ENCODE results near the gene SLFN14. TPM values are rescaled to one million over a fixed set of nuclear protein-coding genes. Genes with fewer than 3 reads are reported as not detected.
"Not testable (repeated sequence)": the region's sequence is repeated elsewhere in the genome, so short reads cannot be mapped to it uniquely, and the experiment has no call there.

SLFN14 gene
- total and polyA plus RNA-seq, 4 donors: 0.30 TPM; not detected in 3

DNA sequence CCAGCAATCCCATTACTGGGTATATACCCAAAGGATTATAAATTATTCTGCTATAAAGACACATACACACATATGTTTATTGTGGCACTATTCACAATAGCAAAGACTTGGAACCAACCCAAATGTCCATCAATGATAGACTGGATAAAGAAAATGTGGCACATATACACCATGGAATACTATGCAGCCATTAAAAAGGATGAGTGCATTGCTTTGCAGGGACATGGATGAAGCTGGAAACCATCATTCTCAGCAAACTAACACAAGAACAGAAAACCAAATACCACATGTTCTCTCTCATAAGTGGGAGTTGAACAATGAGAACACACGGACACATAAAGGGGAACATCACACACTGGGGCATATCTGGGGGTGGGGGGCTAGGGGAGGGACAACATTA, 31.3 kb downstream of the SLFN14 start:
- H3K36me3 ChIP-seq (ENCODE audit: control insufficient read depth in 1 of 2, insufficient read depth in 2 of 2, low read length in 1 of 2); H3K27ac ChIP-seq (ENCODE audit: low read depth in 1 of 2, low read length in 2 of 2); DNase-seq; intact Hi-C loops (cut with DNase I); H3K4me1 ChIP-seq (ENCODE audit: control insufficient read depth in 1 of 2, insufficient read depth in 2 of 2, low read length in 2 of 2); ATAC-seq (ENCODE audit: low FRiP score); H3K4me3 ChIP-seq (ENCODE audit: low read length in 2 of 2); H3K27me3 ChIP-seq (ENCODE audit: control insufficient read depth in 1 of 2, insufficient read depth in 2 of 2, low read length in 1 of 2); H3K9me3 ChIP-seq (ENCODE audit: control insufficient read depth, low read length): not testable (repeated sequence)
- WGBS, 2 donors: 93 to 100% methylated on average over 1 of the region's 1 CpG

DNA sequence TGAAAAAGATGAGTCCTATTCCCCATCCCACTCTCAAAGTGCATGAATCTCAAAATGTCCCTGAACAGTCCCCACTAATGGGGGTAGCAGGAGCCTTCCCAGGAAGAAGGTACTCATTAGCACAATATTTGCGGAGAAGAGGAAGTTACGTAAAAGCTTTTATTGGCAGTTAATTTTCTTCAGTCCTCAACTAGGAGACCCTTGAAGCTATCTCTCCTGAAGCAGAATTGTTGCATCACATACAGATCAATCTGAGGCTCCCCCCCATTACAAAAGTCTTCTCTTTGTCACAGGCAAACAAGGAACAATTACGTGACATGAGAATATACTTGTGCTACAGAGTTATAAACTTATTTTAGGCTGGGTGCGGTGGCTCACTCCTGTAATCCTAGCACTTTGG, 37.3 kb downstream of the SLFN14 start:
- WGBS, 2 donors: 80 to 83% methylated on average over 4 of the region's 4 CpGs
- H3K27me3 ChIP-seq (ENCODE audit: control insufficient read depth in 1 of 2, insufficient read depth in 2 of 2, low read length in 1 of 2): no peaks in the 10 kb centered on the region
- H3K27ac ChIP-seq (ENCODE audit: low read depth in 1 of 2, low read length in 2 of 2): no peak overlapping the region
- H3K4me3 ChIP-seq (ENCODE audit: low read length in 2 of 2): no peak overlapping the region
- H3K9me3 ChIP-seq (ENCODE audit: control insufficient read depth, low read length): no peaks in the 10 kb centered on the region
- intact Hi-C loops (cut with DNase I): no loop called here
- DNase-seq: no peak
- H3K4me1 ChIP-seq (ENCODE audit: control insufficient read depth in 1 of 2, insufficient read depth in 2 of 2, low read length in 2 of 2): no peaks in the 10 kb centered on the region
- no peak for ATAC-seq (ENCODE audit: low FRiP score)
- no peaks in the 10 kb centered on the region for H3K36me3 ChIP-seq (ENCODE audit: control insufficient read depth in 1 of 2, insufficient read depth in 2 of 2, low read length in 1 of 2)

DNA sequence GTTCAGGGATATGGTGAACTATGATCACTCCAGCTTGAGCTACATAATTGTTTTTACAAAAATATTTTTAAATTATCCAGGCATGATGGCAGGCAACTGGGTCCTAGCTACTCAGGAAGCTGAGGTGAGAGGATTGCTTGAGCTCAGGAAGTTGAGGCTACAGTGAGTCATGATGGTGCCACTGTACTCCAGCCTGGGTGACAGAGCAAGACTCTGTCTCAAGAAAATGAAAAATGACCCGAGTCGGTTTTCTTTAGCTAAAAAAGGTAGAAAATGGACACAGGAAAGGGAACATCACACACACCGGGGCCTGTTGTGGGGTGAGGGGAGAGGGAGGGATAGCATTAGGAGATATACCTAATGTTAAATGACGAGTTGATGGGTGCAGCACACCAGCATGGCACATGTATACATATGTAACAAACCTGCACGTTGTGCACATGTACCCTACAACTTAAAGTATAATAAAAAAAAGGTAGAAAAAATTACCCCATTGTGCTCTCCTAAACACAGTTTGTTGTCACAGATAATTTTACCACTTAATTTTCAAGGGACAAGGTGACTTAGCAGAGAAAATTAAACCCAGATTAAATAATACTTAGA, 38.9 kb downstream of the SLFN14 start:
- H3K9me3 ChIP-seq (ENCODE audit: control insufficient read depth, low read length); H3K36me3 ChIP-seq (ENCODE audit: control insufficient read depth in 1 of 2, insufficient read depth in 2 of 2, low read length in 1 of 2); H3K27ac ChIP-seq (ENCODE audit: low read depth in 1 of 2, low read length in 2 of 2); ATAC-seq (ENCODE audit: low FRiP score); intact Hi-C loops (cut with DNase I); H3K27me3 ChIP-seq (ENCODE audit: control insufficient read depth in 1 of 2, insufficient read depth in 2 of 2, low read length in 1 of 2); H3K4me1 ChIP-seq (ENCODE audit: control insufficient read depth in 1 of 2, insufficient read depth in 2 of 2, low read length in 2 of 2); DNase-seq; H3K4me3 ChIP-seq (ENCODE audit: low read length in 2 of 2): not testable (repeated sequence)
- 62 to 73% methylated on average over 5 of the region's 5 CpGs for WGBS, 2 donors

DNA sequence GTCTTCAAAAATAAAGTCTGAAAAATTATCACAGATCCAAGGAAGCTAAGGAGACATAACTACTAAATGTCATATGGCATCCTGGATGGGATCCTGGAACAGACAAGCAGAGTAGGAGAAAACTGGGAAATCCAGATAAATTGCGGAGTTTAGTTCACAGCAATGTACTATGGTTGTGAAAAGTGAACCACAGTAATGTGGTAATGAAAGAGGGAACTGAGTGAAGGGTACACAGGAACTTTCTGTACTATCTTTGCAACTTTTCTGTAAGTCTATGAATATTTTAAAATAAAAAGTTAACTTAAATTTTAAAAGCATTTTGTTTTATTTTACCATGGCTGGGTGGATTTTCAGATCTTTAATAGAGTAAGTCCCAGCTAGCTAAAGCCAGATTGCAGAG, 39.5 kb downstream of the SLFN14 start:
- ATAC-seq (ENCODE audit: low FRiP score): no peak
- no peaks in the 10 kb centered on the region for H3K27me3 ChIP-seq (ENCODE audit: control insufficient read depth in 1 of 2, insufficient read depth in 2 of 2, low read length in 1 of 2)
- no peak for DNase-seq
- H3K4me3 ChIP-seq (ENCODE audit: low read length in 2 of 2): no peak overlapping the region
- H3K36me3 ChIP-seq (ENCODE audit: control insufficient read depth in 1 of 2, insufficient read depth in 2 of 2, low read length in 1 of 2): no peaks in the 10 kb centered on the region
- no peaks in the 10 kb centered on the region for H3K9me3 ChIP-seq (ENCODE audit: control insufficient read depth, low read length)
- intact Hi-C loops (cut with DNase I): no loop called here
- no peaks in the 10 kb centered on the region for H3K4me1 ChIP-seq (ENCODE audit: control insufficient read depth in 1 of 2, insufficient read depth in 2 of 2, low read length in 2 of 2)
- 86 to 96% methylated on average over 1 of the region's 1 CpG for WGBS, 2 donors
- no peak overlapping the region for H3K27ac ChIP-seq (ENCODE audit: low read depth in 1 of 2, low read length in 2 of 2)

DNA sequence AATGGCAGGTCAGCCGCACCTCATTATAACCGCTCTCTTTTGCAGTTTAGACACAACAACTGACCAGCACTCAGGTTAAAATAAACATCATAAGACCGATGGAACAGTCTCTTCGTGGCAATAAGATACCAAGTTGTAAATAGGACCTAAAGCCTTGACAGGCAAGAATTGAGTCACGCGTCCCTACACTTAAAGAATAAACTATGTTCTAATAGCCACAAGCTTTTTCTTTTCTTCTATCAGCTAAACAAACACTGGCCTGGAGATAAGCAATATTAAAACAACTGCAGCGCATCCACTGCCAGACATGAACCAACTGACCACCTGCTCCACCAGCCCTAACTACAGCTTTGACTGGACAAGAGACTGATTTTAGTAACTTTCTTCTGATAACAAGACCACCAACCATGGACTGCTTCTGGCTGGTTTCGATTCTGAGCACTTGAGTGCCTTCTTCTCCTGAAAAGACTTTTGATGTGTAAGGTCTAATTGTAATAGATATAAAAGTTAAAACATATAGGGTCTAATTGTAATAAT, 40.6 kb downstream of the SLFN14 start:
- no peak for DNase-seq
- no peaks in the 10 kb centered on the region for H3K9me3 ChIP-seq (ENCODE audit: control insufficient read depth, low read length)
- H3K36me3 ChIP-seq (ENCODE audit: control insufficient read depth in 1 of 2, insufficient read depth in 2 of 2, low read length in 1 of 2): no peaks in the 10 kb centered on the region
- H3K4me3 ChIP-seq (ENCODE audit: low read length in 2 of 2): no peak overlapping the region
- no peaks in the 10 kb centered on the region for H3K27me3 ChIP-seq (ENCODE audit: control insufficient read depth in 1 of 2, insufficient read depth in 2 of 2, low read length in 1 of 2)
- no peak overlapping the region for H3K27ac ChIP-seq (ENCODE audit: low read depth in 1 of 2, low read length in 2 of 2)
- intact Hi-C loops (cut with DNase I): no loop called here
- H3K4me1 ChIP-seq (ENCODE audit: control insufficient read depth in 1 of 2, insufficient read depth in 2 of 2, low read length in 2 of 2): no peaks in the 10 kb centered on the region
- 64 to 72% methylated on average over 8 of the region's 8 CpGs for WGBS, 2 donors
- ATAC-seq (ENCODE audit: low FRiP score): no peak

DNA sequence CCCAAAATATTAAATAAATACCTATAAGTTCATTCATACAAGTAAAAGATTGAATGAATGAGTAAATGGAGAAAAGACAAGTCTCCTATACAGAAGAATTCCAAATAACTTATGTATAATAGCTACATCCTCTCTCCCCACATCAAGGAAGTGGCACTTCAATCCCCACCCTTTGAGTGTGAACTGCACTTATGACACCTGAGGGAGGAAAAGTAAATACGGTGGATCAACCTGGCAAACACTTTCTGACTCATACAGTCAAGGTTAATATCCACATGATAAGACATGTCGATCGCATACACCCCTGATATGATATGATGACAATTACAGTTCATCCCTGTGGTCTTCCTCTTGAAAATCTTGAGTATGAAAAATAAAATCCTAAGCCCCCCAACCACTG, 41.2 kb downstream of the SLFN14 start:
- no peak for DNase-seq
- intact Hi-C loops (cut with DNase I): no loop called here
- ATAC-seq (ENCODE audit: low FRiP score): no peak
- H3K4me1 ChIP-seq (ENCODE audit: control insufficient read depth in 1 of 2, insufficient read depth in 2 of 2, low read length in 2 of 2): no peaks in the 10 kb centered on the region
- no peaks in the 10 kb centered on the region for H3K36me3 ChIP-seq (ENCODE audit: control insufficient read depth in 1 of 2, insufficient read depth in 2 of 2, low read length in 1 of 2)
- H3K4me3 ChIP-seq (ENCODE audit: low read length in 2 of 2): no peak overlapping the region
- no peak overlapping the region for H3K27ac ChIP-seq (ENCODE audit: low read depth in 1 of 2, low read length in 2 of 2)
- H3K27me3 ChIP-seq (ENCODE audit: control insufficient read depth in 1 of 2, insufficient read depth in 2 of 2, low read length in 1 of 2): no peaks in the 10 kb centered on the region
- whole genome bisulfite sequencing, 2 donors: 82 to 86% methylated on average over 3 of the region's 3 CpGs
- no peaks in the 10 kb centered on the region for H3K9me3 ChIP-seq (ENCODE audit: control insufficient read depth, low read length)

DNA sequence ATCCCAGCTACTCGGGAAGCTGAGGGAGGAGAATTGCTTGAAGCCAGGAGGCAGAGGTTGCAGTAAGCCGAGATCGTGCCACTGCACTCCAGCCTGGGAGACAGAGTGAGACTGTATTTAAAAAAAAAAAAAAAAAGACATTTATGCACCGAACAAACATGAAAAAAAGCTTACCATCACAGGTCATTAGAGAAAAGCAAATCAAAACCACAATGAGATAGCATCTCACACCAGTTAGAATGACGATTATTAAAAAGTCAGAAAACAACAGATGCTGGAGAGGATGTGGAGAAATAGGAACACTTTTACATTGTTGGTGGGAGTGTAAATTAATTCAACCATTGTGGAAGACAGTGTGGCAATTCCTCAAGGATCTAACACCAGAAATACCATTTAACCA, 42.2 kb downstream of the SLFN14 start:
- H3K27me3 ChIP-seq (ENCODE audit: control insufficient read depth in 1 of 2, insufficient read depth in 2 of 2, low read length in 1 of 2); ATAC-seq (ENCODE audit: low FRiP score); H3K27ac ChIP-seq (ENCODE audit: low read depth in 1 of 2, low read length in 2 of 2); H3K4me3 ChIP-seq (ENCODE audit: low read length in 2 of 2); H3K4me1 ChIP-seq (ENCODE audit: control insufficient read depth in 1 of 2, insufficient read depth in 2 of 2, low read length in 2 of 2); DNase-seq; intact Hi-C loops (cut with DNase I); H3K9me3 ChIP-seq (ENCODE audit: control insufficient read depth, low read length); H3K36me3 ChIP-seq (ENCODE audit: control insufficient read depth in 1 of 2, insufficient read depth in 2 of 2, low read length in 1 of 2): not testable (repeated sequence)
- 83 to 84% methylated on average over 5 of the region's 5 CpGs for WGBS, 2 donors

DNA sequence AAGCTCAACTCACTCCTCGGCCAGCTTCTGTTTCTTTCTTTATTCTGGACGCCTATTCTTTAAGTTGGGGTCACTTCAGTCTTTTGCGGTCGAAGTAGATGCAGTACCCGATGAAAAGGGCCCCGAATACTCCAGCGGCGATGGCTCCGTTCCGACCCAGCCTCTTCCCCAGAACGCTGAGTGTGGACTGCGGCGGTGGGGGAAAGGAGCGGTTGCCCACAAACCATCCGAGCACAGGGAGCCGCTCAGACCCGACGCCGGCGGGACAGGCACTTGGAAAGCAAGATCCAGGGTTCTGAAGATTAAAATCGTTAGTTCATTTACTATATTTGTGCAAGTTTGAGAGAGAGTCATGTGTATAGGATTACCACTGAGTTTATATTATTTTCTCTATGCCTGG, 45.6 kb downstream of the SLFN14 start:
- no peaks in the 10 kb centered on the region for H3K9me3 ChIP-seq (ENCODE audit: control insufficient read depth, low read length)
- no peak for ATAC-seq (ENCODE audit: low FRiP score)
- H3K27ac ChIP-seq (ENCODE audit: low read depth in 1 of 2, low read length in 2 of 2): no peak overlapping the region
- no peak overlapping the region for H3K4me3 ChIP-seq (ENCODE audit: low read length in 2 of 2)
- H3K36me3 ChIP-seq (ENCODE audit: control insufficient read depth in 1 of 2, insufficient read depth in 2 of 2, low read length in 1 of 2): no peaks in the 10 kb centered on the region
- intact Hi-C loops (cut with DNase I): no loop called here
- H3K27me3 ChIP-seq (ENCODE audit: control insufficient read depth in 1 of 2, insufficient read depth in 2 of 2, low read length in 1 of 2): no peaks in the 10 kb centered on the region
- DNase-seq: no peak
- 35 to 55% methylated on average over 21 of the region's 21 CpGs for WGBS, 2 donors
- H3K4me1 ChIP-seq (ENCODE audit: control insufficient read depth in 1 of 2, insufficient read depth in 2 of 2, low read length in 2 of 2): no peaks in the 10 kb centered on the region

DNA sequence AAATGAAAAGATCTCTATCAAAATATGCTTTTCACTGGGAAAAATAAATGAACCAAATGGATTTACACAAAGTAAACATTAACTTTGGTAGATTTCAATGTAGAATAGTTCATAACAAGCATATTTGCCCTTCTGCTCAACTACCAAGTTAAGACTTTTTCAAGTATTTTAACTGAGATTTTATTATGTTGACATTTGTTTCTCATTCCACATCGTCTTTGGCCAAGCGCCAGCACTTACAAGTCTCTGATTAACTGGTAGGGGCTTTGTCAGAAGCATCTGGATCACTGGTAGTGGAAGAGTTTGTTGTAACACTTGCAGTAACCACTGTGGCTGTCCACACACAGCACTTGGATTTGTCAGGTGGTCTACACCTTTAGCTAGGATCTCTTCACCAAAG, 46.1 kb downstream of the SLFN14 start:
- H3K27ac ChIP-seq (ENCODE audit: low read depth in 1 of 2, low read length in 2 of 2): no peak overlapping the region
- H3K4me1 ChIP-seq (ENCODE audit: control insufficient read depth in 1 of 2, insufficient read depth in 2 of 2, low read length in 2 of 2): no peaks in the 10 kb centered on the region
- intact Hi-C loops (cut with DNase I): no loop called here
- WGBS, 2 donors: 29 to 33% methylated on average over 2 of the region's 2 CpGs
- no peaks in the 10 kb centered on the region for H3K9me3 ChIP-seq (ENCODE audit: control insufficient read depth, low read length)
- no peak for ATAC-seq (ENCODE audit: low FRiP score)
- no peak for DNase-seq
- H3K27me3 ChIP-seq (ENCODE audit: control insufficient read depth in 1 of 2, insufficient read depth in 2 of 2, low read length in 1 of 2): no peaks in the 10 kb centered on the region
- H3K4me3 ChIP-seq (ENCODE audit: low read length in 2 of 2): no peak overlapping the region
- H3K36me3 ChIP-seq (ENCODE audit: control insufficient read depth in 1 of 2, insufficient read depth in 2 of 2, low read length in 1 of 2): no peaks in the 10 kb centered on the region
